Neural progenitor cell (in vitro differentiated cells): Measurements from ENCODE around the gene ADGRV1. TPM values are rescaled to one million over a fixed set of nuclear protein-coding genes. Genes with fewer than 3 reads are reported as not detected.

Source experiments
- DNase-seq: peaks from one replicate; pipeline ENCODE4 v3.0.0-alpha.2; 2016; ENCODE audit warnings: low spot score
- H2AFZ ChIP-seq: fragments of 200-600 bp; sonication (generic); replicated peaks from 2 replicates; pipeline ENCODE4 v1.6.1; 2016; ENCODE audit warnings: antibody characterized with exemption
- H3F3A ChIP-seq: fragments of 200-600 bp; sonication (generic); 2 replicates; pipeline ENCODE4 v1.6.1; 2016; ENCODE audit warnings: antibody characterized with exemption, low read depth
- H3K27ac ChIP-seq: fragments of 200-600 bp; sonication (generic); 2 replicates; pipeline ENCODE4 v1.5.1; 2016; ENCODE audit warnings: mild to moderate bottlenecking
- H3K27me3 ChIP-seq: fragments of 200-600 bp; sonication (generic); 2 replicates; pipeline ENCODE4 v1.6.1; 2016; ENCODE audit warnings: mild to moderate bottlenecking, moderate library complexity
- H3K36me3 ChIP-seq: fragments of 200-600 bp; sonication (generic); 2 replicates; pipeline ENCODE4 v1.5.1; 2016
- H3K4me1 ChIP-seq: fragments of 200-600 bp; sonication (generic); 2 replicates; pipeline ENCODE4 v1.6.1; 2016; ENCODE audit warnings: mixed run types
- H3K4me2 ChIP-seq: fragments of 200-600 bp; sonication (generic); 2 replicates; pipeline ENCODE4 v1.6.1; 2016
- H3K4me3 ChIP-seq: fragments of 200-600 bp; sonication (generic); 2 replicates; pipeline ENCODE4 v1.5.1; 2016
- H3K79me2 ChIP-seq: fragments of 200-600 bp; sonication (generic); 2 replicates; pipeline ENCODE4 v1.6.1; 2016; ENCODE audit warnings: low read depth
- H3K9ac ChIP-seq: fragments of 200-600 bp; sonication (generic); 2 replicates; pipeline ENCODE4 v1.6.1; 2016
- H3K9me3 ChIP-seq: fragments of 200-600 bp; sonication (generic); 2 replicates; pipeline ENCODE4 v1.5.1; 2016; ENCODE audit warnings: low read depth
- H4K20me1 ChIP-seq: fragments of 200-600 bp; sonication (generic); 2 replicates; pipeline ENCODE4 v1.6.1; 2016; ENCODE audit warnings: low read depth
- H3K27ac Mint-ChIP-seq: 3 replicates; pipeline ENCODE4 v1.8.0; 2021; ENCODE audit warnings: mixed read lengths
- H3K27me3 Mint-ChIP-seq: 2 replicates; pipeline ENCODE4 v1.8.0; 2022; ENCODE audit warnings: low read depth, mild to moderate bottlenecking, inconsistent platforms, moderate library complexity, mixed read lengths; ENCODE audit not compliant: insufficient read depth
- H3K36me3 Mint-ChIP-seq: 3 replicates; pipeline ENCODE4 v1.8.0; 2021; ENCODE audit warnings: mixed read lengths
- H3K4me1 Mint-ChIP-seq: 3 replicates; pipeline ENCODE4 v1.8.0; 2021; ENCODE audit warnings: mixed read lengths
- H3K4me3 Mint-ChIP-seq: 3 replicates; pipeline ENCODE4 v1.8.0; 2021; ENCODE audit warnings: mild to moderate bottlenecking, moderate library complexity, mixed read lengths
- H3K9me3 Mint-ChIP-seq: 3 replicates; pipeline ENCODE4 v1.8.0; 2020; ENCODE audit warnings: mixed read lengths
- CTCF ChIP-seq: fragments of 200-600 bp; sonication (generic); IDR thresholded peaks from 2 replicates; pipeline ENCODE4 v1.5.1; 2017; ENCODE audit warnings: antibody characterized with exemption, mild to moderate bottlenecking
- EZH2 ChIP-seq: fragments of 200-600 bp; sonication (generic); IDR thresholded peaks from 2 replicates; pipeline ENCODE4 v1.6.1; 2017; ENCODE audit warnings: antibody characterized with exemption, mild to moderate bottlenecking, moderate library complexity
- EZH2phosphoT487 ChIP-seq: fragments of 200-600 bp; sonication (generic); IDR thresholded peaks from 2 replicates; pipeline ENCODE4 v1.6.1; 2017; ENCODE audit warnings: antibody characterized with exemption
- total RNA-seq: library from RNA; depleted of rRNA; stranded (reverse); fragments of >200 nt; gene quantifications from 2 replicates; pipeline ENCODE4 v1.2.3, GENCODE V29; 2015; ENCODE audit warnings: low replicate concordance

The ADGRV1 gene
- total RNA-seq, 1 donor from 2014 or later, result 151 TPM

GRCh38 chr5:90983711-90984124 lies 425.1 kb downstream of the ADGRV1 start:
- H3K4me1 Mint-ChIP-seq, result peaks cover 3% of the 10 kb centered on the region
- Histone ChIP-seq H3K4me3 (no peak overlapping the region), H3K27ac (no peak overlapping the region), H3K4me2 (no peak overlapping the region), H3K36me3 (no peaks in the 10 kb centered on the region), H4K20me1 (no peaks in the 10 kb centered on the region), H3K79me2 (no peaks in the 10 kb centered on the region), H3K27me3 (no peaks in the 10 kb centered on the region), H3F3A (no peaks in the 10 kb centered on the region), H3K9ac (no peak overlapping the region), H2AFZ (no peak overlapping the region), H3K9me3 (no peaks in the 10 kb centered on the region), H3K4me1 (no peaks in the 10 kb centered on the region)
- peaks cover 11% of the 10 kb centered on the region for H3K36me3 Mint-ChIP-seq
- no peaks in the 10 kb centered on the region for H3K27me3 Mint-ChIP-seq
- H3K27ac Mint-ChIP-seq, result no peak overlapping the region
- DNase-seq, result no peak
- no peak overlapping the region for H3K4me3 Mint-ChIP-seq
- no peak for TF ChIP-seq EZH2
- TF ChIP-seq CTCF, result no peak
- no peak for TF ChIP-seq EZH2phosphoT487
- H3K9me3 Mint-ChIP-seq, result no peaks in the 10 kb centered on the region

- peaks cover 3% of the 10 kb centered on the region for H3K4me1 Mint-ChIP-seq
- H3K27ac ChIP-seq, result peak overlapping the region; percentile 10
- H3F3A ChIP-seq, result no peaks in the 10 kb centered on the region
- no peaks in the 10 kb centered on the region for H3K9me3 Mint-ChIP-seq
- peaks cover 18% of the 10 kb centered on the region for H3K36me3 Mint-ChIP-seq
- no peak overlapping the region for H3K4me3 ChIP-seq
- TF ChIP-seq CTCF (no peak), EZH2phosphoT487 (no peak), EZH2 (no peak)
- no peaks in the 10 kb centered on the region for H4K20me1 ChIP-seq
- no peak overlapping the region for H2AFZ ChIP-seq
- H3K79me2 ChIP-seq, result no peaks in the 10 kb centered on the region
- no peak for DNase-seq
- no peaks in the 10 kb centered on the region for H3K36me3 ChIP-seq
- no peak overlapping the region for H3K4me2 ChIP-seq
- no peak overlapping the region for H3K4me3 Mint-ChIP-seq
- no peaks in the 10 kb centered on the region for H3K27me3 Mint-ChIP-seq
- H3K27ac Mint-ChIP-seq, result no peak overlapping the region
- H3K4me1 ChIP-seq, result no peaks in the 10 kb centered on the region
- no peak overlapping the region for H3K9ac ChIP-seq
- H3K27me3 ChIP-seq, result no peaks in the 10 kb centered on the region
- H3K9me3 ChIP-seq, result no peaks in the 10 kb centered on the region
Observed at GRCh38 chr5:90985341-90985740, 426.7 kb downstream of the ADGRV1 start.

GRCh38 chr5:90987726-90988125 lies 429.1 kb downstream of the ADGRV1 start:
- no peaks in the 10 kb centered on the region for H3K9me3 ChIP-seq
- no peak overlapping the region for H3K27ac ChIP-seq
- no peaks in the 10 kb centered on the region for H3K4me1 Mint-ChIP-seq
- H3K79me2 ChIP-seq, result no peaks in the 10 kb centered on the region
- H3K4me2 ChIP-seq, result no peak overlapping the region
- H3K4me3 Mint-ChIP-seq, result no peak overlapping the region
- H3K27me3 ChIP-seq, result no peaks in the 10 kb centered on the region
- H4K20me1 ChIP-seq, result no peaks in the 10 kb centered on the region
- H3K4me3 ChIP-seq, result no peak overlapping the region
- H3K9ac ChIP-seq, result no peak overlapping the region
- no peaks in the 10 kb centered on the region for H3K4me1 ChIP-seq
- no peak overlapping the region for H3K27ac Mint-ChIP-seq
- H3K36me3 ChIP-seq, result no peaks in the 10 kb centered on the region
- H3K27me3 Mint-ChIP-seq, result no peaks in the 10 kb centered on the region
- H2AFZ ChIP-seq, result no peak overlapping the region
- no peak for DNase-seq
- peaks cover 18% of the 10 kb centered on the region for H3K36me3 Mint-ChIP-seq
- H3K9me3 Mint-ChIP-seq, result no peaks in the 10 kb centered on the region
- TF ChIP-seq EZH2phosphoT487, result no peak
- TF ChIP-seq CTCF, result no peak
- TF ChIP-seq EZH2, result no peak
- no peaks in the 10 kb centered on the region for H3F3A ChIP-seq
